Activated T-cell treated with anti-CD3 and anti-CD28 coated beads for 48 hours (primary cell): ENCODE results near the gene EVL.

ENCODE experiments used
- DNase-seq: peaks from one replicate; pipeline ENCODE4 v3.0.0-alpha.2; 2020; ENCODE audit warnings: low read depth

The EVL gene

GRCh38 chr14:100085462-100085861 is 20.2 kb downstream of the EVL start:
- no peak for DNase-seq

DNA sequence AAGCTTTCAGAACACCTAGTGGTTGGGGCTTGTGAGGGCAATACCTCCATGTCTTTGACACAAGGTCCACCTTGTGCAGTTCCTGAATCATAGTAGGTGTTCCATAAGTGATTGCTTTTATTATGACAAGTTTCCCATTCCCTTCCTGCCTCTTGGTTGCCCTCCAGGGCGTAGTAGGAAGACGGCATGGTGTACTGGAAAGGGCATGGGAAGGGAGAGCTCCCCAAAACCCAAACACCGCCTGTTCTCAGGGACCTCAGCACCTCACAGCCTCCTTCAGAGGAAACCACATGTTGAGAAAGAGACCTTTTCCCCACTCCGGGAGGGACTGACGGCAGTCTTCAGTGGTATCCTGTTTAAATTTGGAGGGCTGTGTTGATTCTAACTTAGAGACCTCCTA is 21.1 kb downstream of the EVL start:
- DNase-seq = no peak

- DNase-seq = no peak
Measured at GRCh38 chr14:100088226-100088625, 23.0 kb downstream of the EVL start.

DNA sequence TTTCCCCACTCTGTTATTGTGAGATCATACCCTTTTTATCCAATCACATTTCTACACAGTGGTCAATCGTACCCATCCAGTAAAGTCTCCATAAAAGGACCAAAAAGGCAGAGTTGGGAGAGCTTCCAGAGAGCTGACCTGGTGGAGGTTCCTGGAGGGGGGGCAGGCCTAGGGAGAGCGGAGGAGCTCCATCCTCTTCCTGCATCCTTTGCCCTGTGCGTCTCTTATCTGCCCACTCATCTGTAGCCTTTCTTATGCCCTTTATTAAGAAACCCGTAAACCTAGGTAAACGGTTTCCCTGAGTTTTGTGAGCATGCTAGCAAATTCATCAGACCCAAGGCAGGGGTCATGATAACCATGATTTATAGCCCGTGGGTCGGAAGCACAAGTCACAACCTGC is 26.2 kb downstream of the EVL start:
- DNase-seq = no peak

DNA sequence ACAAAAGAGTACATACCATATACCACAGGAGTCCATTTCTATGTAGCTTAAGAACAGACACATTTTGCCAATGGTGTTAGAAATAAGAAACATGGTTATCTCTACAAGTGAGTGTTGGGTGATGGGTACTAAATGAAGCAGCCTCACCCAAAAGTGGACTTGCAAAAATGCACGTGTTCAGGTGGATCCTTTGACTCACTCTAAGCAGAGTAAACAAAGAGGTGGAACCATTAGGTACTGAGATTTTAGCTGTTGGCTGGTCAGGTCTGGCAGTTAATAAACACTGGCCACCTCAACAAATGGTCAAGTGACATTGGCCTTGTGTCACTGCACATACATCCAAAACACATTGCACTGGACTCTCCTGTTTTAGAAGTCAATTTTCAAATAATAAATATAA is 27.6 kb downstream of the EVL start:
- DNase-seq = no peak

- DNase-seq = no peak
Measured at GRCh38 chr14:100093319-100093718, 28.1 kb downstream of the EVL start.

- no peak for DNase-seq
Measured at GRCh38 chr14:100096656-100097055, 31.4 kb downstream of the EVL start.

- DNase-seq = no peak
Measured at GRCh38 chr14:100098171-100098570, 32.9 kb downstream of the EVL start.

DNA sequence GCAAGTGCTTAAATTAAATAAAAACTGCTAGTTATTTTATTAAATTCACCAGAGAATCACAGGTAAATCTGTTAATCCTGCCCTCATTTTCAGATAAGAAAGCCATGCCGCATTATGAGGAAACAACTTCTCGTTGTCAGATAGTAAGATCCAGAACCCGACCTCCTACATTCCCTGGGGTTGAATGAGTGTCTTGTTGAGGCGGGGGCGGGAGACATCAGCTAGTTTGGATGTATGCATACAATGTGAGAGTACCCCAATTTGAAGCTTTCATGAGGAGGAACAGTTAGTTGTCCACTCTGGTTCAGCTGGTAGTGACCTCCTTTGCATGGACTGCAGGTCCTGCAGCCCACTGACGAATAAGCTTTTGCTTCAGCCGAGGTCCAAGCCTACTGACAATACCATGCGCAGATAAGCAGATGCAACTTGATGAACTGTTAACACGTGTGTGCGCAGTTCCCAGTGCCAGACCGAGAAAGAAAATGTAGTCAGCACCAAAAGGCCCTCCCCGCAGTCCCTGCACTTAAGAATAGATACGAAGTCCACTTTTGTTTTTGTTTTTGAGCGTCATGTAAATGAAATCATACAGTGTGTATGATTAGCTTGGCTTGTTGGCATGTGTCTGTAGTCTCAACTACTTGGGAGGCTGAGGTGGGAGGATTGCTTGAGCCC is 34.9 kb downstream of the EVL start:
- DNase-seq = no peak

- no peak for DNase-seq
Measured at GRCh38 chr14:100102156-100102785, 37.0 kb downstream of the EVL start.

DNA sequence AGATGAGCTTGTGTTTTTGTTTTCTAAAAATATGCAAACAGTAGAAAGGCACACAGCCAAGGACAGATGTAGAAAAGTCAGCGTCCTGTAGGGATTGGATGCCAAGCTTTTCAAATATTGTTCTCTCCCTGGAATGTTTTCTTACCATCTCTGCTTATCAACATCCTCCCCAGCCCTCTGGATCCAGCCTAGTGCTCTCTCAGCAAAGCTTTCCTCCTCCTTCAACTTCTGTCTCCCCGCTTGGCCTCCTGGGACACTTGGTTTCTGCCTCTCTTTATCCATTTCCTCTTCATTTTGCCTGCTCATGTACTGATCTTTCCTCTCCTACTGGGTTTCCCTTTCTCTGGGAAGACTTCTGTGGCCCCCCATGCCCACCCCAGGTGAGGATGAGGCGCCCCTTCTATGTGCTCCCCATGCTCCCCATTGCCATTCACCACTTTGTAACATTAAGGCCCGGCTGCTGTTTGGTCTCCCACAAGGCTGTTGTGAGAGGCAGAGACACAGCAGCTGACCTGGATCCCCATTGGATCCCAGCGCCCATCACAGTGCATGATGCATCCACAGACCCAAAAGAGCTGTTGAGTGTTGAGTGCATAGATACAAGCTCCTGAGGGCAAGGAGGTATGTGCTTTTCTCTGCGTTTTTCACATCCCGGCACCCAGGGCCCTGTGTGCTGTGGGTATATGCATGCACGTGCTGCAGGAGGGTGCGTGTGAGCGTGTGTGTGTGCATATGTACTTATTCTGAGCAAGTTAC is 38.2 kb downstream of the EVL start:
- DNase-seq = no peak

DNA sequence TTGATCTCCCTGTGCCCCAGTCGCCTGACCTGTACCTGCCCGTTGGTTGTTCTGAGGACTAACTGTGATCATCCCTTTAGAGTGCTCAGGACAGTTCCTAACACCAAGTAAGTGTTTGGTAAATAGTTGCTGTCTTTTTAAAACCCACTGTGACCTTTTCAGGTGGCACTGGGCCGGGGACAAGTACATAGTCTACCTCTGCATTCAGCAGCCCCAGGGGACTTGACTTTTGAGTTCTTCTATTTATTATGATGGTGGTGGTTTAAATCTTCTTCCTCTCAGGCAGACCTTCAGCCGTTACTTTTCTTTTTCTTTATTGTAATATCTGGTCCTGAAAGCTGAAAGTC is 38.8 kb downstream of the EVL start:
- DNase-seq = no peak

GRCh38 chr14:100104523-100105300 is 39.5 kb downstream of the EVL start:
- DNase-seq = no peak

GRCh38 chr14:100105357-100106169 is 40.3 kb downstream of the EVL start:
- no peak for DNase-seq

GRCh38 chr14:100106250-100107112 is 41.3 kb downstream of the EVL start:
- DNase-seq = peak; percentile 46

GRCh38 chr14:100107236-100107635 is 42.0 kb downstream of the EVL start:
- DNase-seq = no peak

GRCh38 chr14:100108042-100108825 is 43.0 kb downstream of the EVL start:
- peak; percentile 85 for DNase-seq

GRCh38 chr14:100108840-100109593 is 43.8 kb downstream of the EVL start:
- no peak for DNase-seq

DNA sequence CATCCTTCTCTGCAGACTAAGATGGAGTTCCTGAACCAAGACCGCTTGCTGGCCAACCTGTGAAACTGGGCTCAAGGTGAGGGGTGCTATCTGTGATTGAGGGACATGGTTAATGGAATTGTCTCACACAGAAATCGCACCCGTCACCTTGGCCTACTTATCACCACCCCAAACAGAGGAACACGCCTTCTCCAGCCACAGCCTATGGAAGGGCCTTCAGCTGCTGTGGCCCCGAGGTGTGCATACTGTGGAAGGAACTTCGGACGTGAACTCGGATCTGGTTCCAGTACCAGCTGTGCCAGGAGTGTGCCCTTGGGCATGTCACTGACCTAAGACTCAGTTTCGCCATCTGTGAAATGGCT is 44.4 kb downstream of the EVL start:
- DNase-seq = no peak
